Measurements from ENCODE around the gene NFKBIZ.
A peak's percentile ranks its signal among the peaks of the same experiment; 100 is the strongest.

Gene NFKBIZ

GRCh38 chr3:101825904-101826445 lies 23.3 kb upstream of the NFKBIZ start:
- DNase-seq (ENCODE audit: low read depth in 1 of 2, low spot score in 1 of 2), result no peak

- DNase-seq (ENCODE audit: low read depth in 1 of 2, low spot score in 1 of 2), result peak; percentile 67 to 76
These were observed 21.8 kb upstream of the NFKBIZ start for GRCh38 chr3:101827211-101828174.

- no peak for DNase-seq (ENCODE audit: low read depth in 1 of 2, low spot score in 1 of 2)
These were observed 21.0 kb upstream of the NFKBIZ start for GRCh38 chr3:101828276-101828675.

- DNase-seq (ENCODE audit: low read depth in 1 of 2, low spot score in 1 of 2), result peak in 1 of 2 donors; percentile 30
These were observed 20.4 kb upstream of the NFKBIZ start for GRCh38 chr3:101828691-101829436.

GRCh38 chr3:101829437-101829830 lies 19.9 kb upstream of the NFKBIZ start:
- DNase-seq (ENCODE audit: low read depth in 1 of 2, low spot score in 1 of 2), result no peak

GRCh38 chr3:101829874-101830273 lies 19.4 kb upstream of the NFKBIZ start:
- no peak for DNase-seq (ENCODE audit: low read depth in 1 of 2, low spot score in 1 of 2)

- DNase-seq (ENCODE audit: low read depth in 1 of 2, low spot score in 1 of 2), result no peak
These were observed 15.8 kb upstream of the NFKBIZ start for GRCh38 chr3:101833446-101833974.

- DNase-seq (ENCODE audit: low read depth in 1 of 2, low spot score in 1 of 2), result no peak
These were observed 13.6 kb upstream of the NFKBIZ start for GRCh38 chr3:101835676-101836075.

GRCh38 chr3:101836160-101836559 lies 13.2 kb upstream of the NFKBIZ start:
- DNase-seq (ENCODE audit: low read depth in 1 of 2, low spot score in 1 of 2), result no peak

- no peak for DNase-seq (ENCODE audit: low read depth in 1 of 2, low spot score in 1 of 2)
These were observed 12.4 kb upstream of the NFKBIZ start for GRCh38 chr3:101836652-101837598.

- DNase-seq (ENCODE audit: low read depth in 1 of 2, low spot score in 1 of 2), result no peak
These were observed 10.6 kb upstream of the NFKBIZ start for GRCh38 chr3:101838691-101839090.

- no peak for DNase-seq (ENCODE audit: low read depth in 1 of 2, low spot score in 1 of 2)
These were observed 9.2 kb upstream of the NFKBIZ start for GRCh38 chr3:101840066-101840465.

- no peak for DNase-seq (ENCODE audit: low read depth in 1 of 2, low spot score in 1 of 2)
These were observed 6.9 kb upstream of the NFKBIZ start for GRCh38 chr3:101842245-101842934.

GRCh38 chr3:101842935-101843330 lies 6.4 kb upstream of the NFKBIZ start:
- DNase-seq (ENCODE audit: low read depth in 1 of 2, low spot score in 1 of 2), result no peak

GRCh38 chr3:101845425-101845824 lies 3.9 kb upstream of the NFKBIZ start:
- no peak for DNase-seq (ENCODE audit: low read depth in 1 of 2, low spot score in 1 of 2)

- no peak for DNase-seq (ENCODE audit: low read depth in 1 of 2, low spot score in 1 of 2)
These were observed 2.6 kb upstream of the NFKBIZ start for GRCh38 chr3:101846709-101847108.

- no peak for DNase-seq (ENCODE audit: low read depth in 1 of 2, low spot score in 1 of 2)
These were observed 2.0 kb upstream of the NFKBIZ start for GRCh38 chr3:101847328-101847727.

GRCh38 chr3:101848326-101848725 lies 988 bp upstream of the NFKBIZ start:
- no peak for DNase-seq (ENCODE audit: low read depth in 1 of 2, low spot score in 1 of 2)

GRCh38 chr3:101849714-101850245 lies 466 bp downstream of the NFKBIZ start:
- DNase-seq (ENCODE audit: low read depth in 1 of 2, low spot score in 1 of 2), result peak; percentile 27 to 39

Data from activated CD4-positive, alpha-beta T cell treated with anti-CD3 and anti-CD28 coated beads, Interleukin-2, amount 50 U/mL, for 24 hours (primary cell).